ENCODE data around the gene ADAMTS6. TPM values are rescaled to one million over a fixed set of nuclear protein-coding genes. Genes with fewer than 3 reads are reported as not detected.
"Not testable (repeated sequence)": the region's sequence is repeated elsewhere in the genome, so short reads cannot be mapped to it uniquely, and the experiment has no call there.

The ADAMTS6 gene
- polyA plus RNA-seq (ENCODE audit: insufficient read length in 10 of 10), result 1 to 10 TPM in 9 of 10 donors, under 1 TPM in 1; 0.75 to 3.4 (median 1.2) TPM
- long read RNA-seq, donor 1, result 0 reads
- long read RNA-seq, donor 2, full-length matches to known transcripts, result 1 of 1 reads
- long read RNA-seq, donor 2, partial matches to known transcripts, result 0 of 1 reads
- long read RNA-seq, donor 2, other reads (novel, unspliced or antisense), result 0 of 1 reads
- long read RNA-seq, donor 3, result 0 reads
- long read RNA-seq, donor 4, result 0 reads
- long read RNA-seq, donor 5, result 0 reads
- long read RNA-seq, donor 6, result 0 reads
- long read RNA-seq, donor 7, result 0 reads
- long read RNA-seq, donor 8, result 0 reads
- long read RNA-seq, donor 9, result 0 reads

- DNase-seq, result peak; percentile 96 to 98 (median 98)
These were observed at the start of gene ADAMTS6 for GRCh38 chr5:65481635-65482295. TSS of gene ADAMTS6 (minus strand) at chr5:65481920. CDS start at chr5:65473673, 8,247 bp downstream.

- DNase-seq, result no peak
These were observed 49.2 kb upstream of the ADAMTS6 start for GRCh38 chr5:65530904-65531303.

- no peak for DNase-seq
These were observed 44.0 kb upstream of the ADAMTS6 start for GRCh38 chr5:65525726-65526125.

DNA sequence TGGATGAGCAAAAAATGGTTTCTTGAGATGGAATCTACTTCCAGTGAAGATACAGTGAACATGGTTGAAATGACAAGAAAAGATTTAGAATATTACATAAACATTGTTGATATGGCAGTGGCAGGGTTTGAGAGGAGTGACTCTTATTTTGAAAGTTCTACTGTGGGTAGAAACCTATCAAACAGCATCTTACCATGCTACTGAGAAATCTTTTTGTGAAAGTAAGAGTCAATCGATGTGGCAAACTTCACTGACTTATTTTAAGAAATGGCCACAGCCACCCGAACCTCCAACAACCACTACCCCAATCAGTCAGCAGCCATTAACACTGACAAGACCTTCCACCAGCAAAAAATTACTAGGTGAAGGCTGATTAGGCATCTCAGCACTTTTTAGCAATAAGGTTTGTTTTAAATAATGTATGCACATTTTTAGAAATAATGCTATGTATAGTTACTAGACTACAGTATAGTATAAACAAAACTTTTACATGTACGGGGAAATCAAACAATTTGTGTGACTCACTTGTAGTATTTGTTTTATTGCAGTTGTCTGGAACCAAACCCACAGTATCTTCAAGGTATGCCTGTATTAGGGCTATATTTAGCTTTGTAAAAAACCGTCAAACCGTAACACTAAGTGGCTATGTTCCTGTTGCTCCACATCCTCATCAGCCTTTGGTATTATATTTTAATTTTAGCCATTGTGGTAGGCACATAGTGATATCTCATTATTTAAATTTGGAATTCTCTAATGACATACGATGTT, 30.6 kb upstream of the ADAMTS6 start:
- no peak for DNase-seq

- DNase-seq, result no peak
These were observed 27.3 kb upstream of the ADAMTS6 start for GRCh38 chr5:65508978-65509377.

DNA sequence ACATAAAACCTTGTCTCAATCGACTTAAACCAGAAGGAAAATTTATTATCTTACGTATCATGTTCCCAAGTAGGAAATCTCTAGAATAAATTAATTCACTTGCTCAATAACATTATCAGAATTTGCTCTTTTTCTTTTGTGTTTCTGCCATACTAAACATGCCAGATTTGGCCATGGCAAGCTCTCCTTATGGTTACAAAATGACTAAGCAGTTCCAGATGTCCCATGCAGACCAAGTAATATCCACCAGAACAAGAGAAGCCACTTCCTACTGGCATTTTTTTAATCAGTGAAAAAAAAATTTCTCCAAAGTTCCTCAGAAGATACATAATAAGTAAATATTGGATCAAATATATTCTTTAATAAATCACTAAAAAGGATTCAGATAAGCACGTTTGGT, 25.2 kb upstream of the ADAMTS6 start:
- DNase-seq, result peak in 1 of 3 donors; percentile 21

DNA sequence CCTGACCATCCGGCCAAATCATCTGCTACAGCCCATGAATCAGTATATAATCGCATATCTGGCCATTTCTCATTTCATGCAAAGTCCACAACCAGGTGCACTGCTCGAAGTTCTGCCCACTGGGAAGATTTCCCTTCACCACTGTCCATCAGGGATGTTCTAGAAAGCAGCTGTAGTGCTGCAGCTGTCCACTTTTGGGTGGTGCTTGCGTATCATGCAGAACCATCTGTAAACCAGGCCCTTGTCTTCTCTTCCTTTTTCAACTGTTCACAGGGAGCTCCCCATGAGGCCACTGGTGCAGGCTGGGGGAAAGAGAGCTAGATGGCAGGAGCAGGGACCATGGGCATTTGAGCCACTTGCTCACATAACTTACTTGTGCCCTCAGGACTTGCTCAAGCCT, 7.4 kb upstream of the ADAMTS6 start:
- DNase-seq, result no peak

DNA sequence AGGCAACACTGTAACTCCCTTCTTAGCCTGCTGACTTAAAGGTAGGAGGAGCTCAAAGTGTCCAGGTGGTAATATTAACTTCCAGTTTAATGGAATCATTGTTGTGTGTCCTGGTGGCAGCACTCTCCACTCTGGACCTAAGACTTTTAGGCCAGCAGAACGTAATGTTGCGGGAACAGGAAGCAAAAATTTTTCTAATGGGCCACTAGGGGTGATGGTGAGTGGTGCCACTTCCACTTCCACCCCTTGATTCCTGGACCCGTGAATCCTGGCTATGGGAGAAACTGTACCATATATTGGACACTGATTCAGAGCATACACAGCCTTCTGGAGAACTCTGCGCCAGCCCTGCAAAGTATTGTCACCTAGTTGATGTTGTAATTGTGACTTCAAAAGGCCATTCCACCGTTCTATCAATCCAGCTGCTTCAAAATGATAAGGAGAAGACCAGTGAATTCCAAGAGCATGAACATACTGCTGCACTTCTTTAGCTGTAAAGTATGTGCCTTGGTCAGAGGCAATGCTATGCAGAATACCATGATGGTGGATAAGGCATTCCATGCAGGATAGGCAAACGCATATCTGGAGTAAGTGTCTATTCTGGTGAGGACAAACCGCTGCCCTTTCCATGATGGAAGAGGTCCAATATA, 6.4 kb upstream of the ADAMTS6 start:
- not testable (repeated sequence) for DNase-seq

DNA sequence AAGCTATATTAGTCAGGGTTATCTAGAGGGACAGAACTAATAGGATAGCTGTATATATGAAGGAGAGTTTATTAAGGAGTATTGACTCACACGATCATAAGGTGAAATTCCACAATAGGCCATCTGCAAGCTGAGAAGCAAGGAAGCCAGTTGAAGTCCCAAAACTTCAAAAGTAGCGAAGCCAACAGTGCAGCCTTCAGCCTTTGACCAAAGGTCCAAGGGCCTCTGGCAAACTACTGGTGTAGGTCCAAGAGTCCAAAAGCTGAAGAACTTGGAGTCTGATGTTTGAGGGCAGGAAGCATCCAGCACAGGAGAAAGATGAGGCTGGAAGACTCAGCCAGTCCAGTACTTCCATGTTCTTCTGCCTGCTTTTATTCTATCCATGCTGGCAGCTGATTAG, 5.1 kb upstream of the ADAMTS6 start:
- DNase-seq, result not testable (repeated sequence)

DNA sequence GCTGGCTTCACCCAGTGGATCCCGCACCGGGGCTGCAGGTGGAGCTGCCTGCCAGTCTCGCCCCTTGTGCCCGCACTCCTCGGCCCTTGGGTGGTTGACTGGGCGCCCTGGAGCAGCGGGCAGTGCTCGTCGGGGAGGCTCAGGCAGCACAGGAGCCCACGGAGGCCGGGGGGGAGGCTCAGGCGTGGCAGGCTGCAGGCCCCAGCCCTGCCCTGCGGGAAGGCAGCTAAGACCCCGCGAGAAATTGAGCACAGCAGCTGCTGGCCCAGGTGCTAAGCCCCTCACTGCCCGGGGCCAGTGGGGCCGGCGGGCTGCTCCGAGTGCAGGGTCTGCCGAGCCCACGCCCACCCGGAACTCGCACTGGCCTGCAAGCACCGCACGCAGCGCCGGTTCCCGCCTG, 3.7 kb upstream of the ADAMTS6 start:
- DNase-seq, result no peak

- DNase-seq, result peak; percentile 61 to 83 (median 64)
These were observed 2.0 kb upstream of the ADAMTS6 start for GRCh38 chr5:65483546-65484346.

GRCh38 chr5:65482736-65483545, 1.2 kb upstream of the ADAMTS6 start:
- DNase-seq, result peak; percentile 61 to 88 (median 65)

GRCh38 chr5:65482296-65482735, 596 bp upstream of the ADAMTS6 start:
- DNase-seq, result peak; percentile 44 to 78 (median 47)

DNA sequence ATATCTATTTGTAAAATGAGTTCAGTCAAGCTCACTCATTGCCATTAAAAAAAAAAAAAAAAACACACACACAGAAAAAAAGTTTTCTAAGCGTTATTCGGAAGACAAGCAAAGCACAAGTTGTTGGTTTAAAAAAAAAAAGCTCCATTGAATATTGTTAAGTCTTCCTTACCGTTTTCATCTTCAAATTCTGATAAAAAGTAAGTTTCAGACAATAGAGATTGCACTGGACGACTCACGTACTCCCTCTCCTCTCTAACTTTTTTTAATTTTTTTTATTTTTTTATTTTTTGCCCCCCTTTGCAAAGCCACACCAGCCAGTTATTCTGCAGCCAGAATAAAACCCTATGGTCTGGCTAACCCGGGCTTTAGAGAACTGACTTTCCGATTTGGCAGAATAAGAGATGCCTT, 544 bp downstream of the ADAMTS6 start:
- no peak for DNase-seq

DNA sequence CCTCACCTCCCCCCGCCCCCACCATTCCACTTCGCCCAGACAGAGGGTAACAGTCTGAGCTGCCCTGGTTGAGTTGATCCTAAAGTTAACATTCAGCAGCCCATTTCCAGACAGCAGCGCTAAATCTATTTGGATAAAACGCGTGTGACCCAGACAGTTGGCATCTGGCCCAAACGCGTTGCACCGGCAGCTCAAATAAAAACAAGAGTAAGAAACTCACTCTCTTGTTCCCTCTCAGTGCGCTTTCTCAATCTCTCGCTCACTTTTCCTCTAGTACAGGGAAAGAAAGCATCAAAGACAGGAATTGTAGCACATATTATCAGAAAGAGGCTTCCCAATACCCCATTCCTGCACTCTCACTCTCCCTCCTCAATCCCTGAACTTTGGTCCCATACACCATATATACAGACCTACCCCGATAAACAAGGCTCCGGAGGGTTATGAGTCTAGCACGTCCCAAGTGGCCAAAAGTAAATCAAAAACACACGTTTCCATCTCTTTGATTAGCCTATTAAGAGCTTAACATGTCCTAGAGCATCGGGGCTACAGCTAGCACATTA, 1.3 kb downstream of the ADAMTS6 start:
- DNase-seq, result peak; percentile 86 to 93 (median 87)

DNA sequence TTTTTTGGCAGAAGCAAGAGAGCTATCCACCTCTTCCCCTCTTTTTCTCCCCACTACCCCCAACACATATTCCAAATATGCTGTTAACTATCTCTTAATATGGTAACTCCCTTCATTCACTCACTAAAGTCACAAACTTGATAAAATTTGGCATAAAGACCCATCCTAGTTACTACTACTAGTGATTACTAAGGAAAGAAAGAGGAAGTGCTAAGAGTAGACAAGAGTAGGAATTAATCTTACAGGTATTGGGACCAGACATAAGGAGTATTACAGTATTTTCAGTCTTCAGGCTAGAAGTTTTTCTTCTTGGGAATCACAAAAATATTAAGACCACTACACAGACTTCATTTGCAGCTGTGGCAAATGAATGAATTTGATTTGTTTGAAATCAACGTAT, 2.2 kb downstream of the ADAMTS6 start:
- DNase-seq, result no peak

- DNase-seq, result no peak
These were observed 3.4 kb downstream of the ADAMTS6 start for GRCh38 chr5:65478336-65478735.

- DNase-seq, result no peak
These were observed 5.8 kb downstream of the ADAMTS6 start for GRCh38 chr5:65475895-65476294.

- DNase-seq, result no peak
These were observed 6.4 kb downstream of the ADAMTS6 start for GRCh38 chr5:65475336-65475735.
